Common myeloid progenitor, CD34-positive (primary cell): ENCODE measurements around the gene ZC3H18.

Experiments
- CTCF ChIA-PET: fragments of 350-600 bp; sonication (Branson Sonifier 250); formaldehyde crosslinking; loops from one replicate; lab custom pipeline; 2021; ENCODE audit warnings: antibody characterized with exemption; lab: Charles Lee
- POLR2A ChIA-PET: fragments of 350-600 bp; sonication (Branson Sonifier 250); formaldehyde crosslinking; loops from one replicate; lab custom pipeline; 2021; ENCODE audit warnings: antibody characterized with exemption; lab: Charles Lee
- DNase-seq, 3 donors: peaks; one replicate each; pipeline versions ENCODE4 v3.0.0 to v3.0.0-alpha.2; 2013
- H3K27ac ChIP-seq, 2 experiments: 1 replicate in 1 of 2; 2 replicates in 1 of 2; pipeline ENCODE4 v1.7.0; 2013; ENCODE audit warnings: inconsistent platforms in 2 of 2, low read length in 2 of 2, mild to moderate bottlenecking in 2 of 2, low read depth in 1 of 2, moderate library complexity in 1 of 2; ENCODE audit not compliant: severe bottlenecking in 2 of 2, insufficient read depth in 1 of 2, poor library complexity in 1 of 2
- H3K27me3 ChIP-seq, 5 experiments: replicated peaks in 2 of 5; 1 replicate in 3 of 5; 2 replicates in 2 of 5; pipeline versions ENCODE4 v1.6.1 to v1.7.0; 2013; ENCODE audit warnings: low read length in 4 of 5, mild to moderate bottlenecking in 2 of 5, moderate library complexity in 2 of 5, inconsistent platforms in 1 of 5; ENCODE audit not compliant: insufficient read depth in 5 of 5, control insufficient read depth in 4 of 5
- H3K36me3 ChIP-seq, 4 experiments: 1 replicate in 2 of 4; 2 replicates in 2 of 4; pipeline versions ENCODE4 v1.6.1 to v1.7.0; 2013; ENCODE audit warnings: low read length in 3 of 4, control low read depth in 1 of 4, mild to moderate bottlenecking in 1 of 4; ENCODE audit not compliant: control insufficient read depth in 4 of 4, insufficient read depth in 4 of 4
- H3K4me1 ChIP-seq, 4 experiments: 1 replicate in 3 of 4; 2 replicates in 1 of 4; pipeline versions ENCODE4 v1.6.1 to v1.7.1; 2013; ENCODE audit warnings: low read length in 3 of 4, mild to moderate bottlenecking in 3 of 4, control low read depth in 1 of 4, inconsistent platforms in 1 of 4, moderate library complexity in 1 of 4; ENCODE audit not compliant: control insufficient read depth in 4 of 4, insufficient read depth in 4 of 4; ENCODE audit errors: control extremely low read depth in 1 of 4
- H3K4me3 ChIP-seq, 7 experiments: 1 replicate in 4 of 7; 2 replicates in 3 of 7; pipeline versions ENCODE4 v1.5.1 to v1.7.0; 2013; ENCODE audit warnings: mild to moderate bottlenecking in 7 of 7, low read length in 6 of 7, moderate library complexity in 6 of 7, inconsistent platforms in 2 of 7, low read depth in 2 of 7, control low read depth in 1 of 7; ENCODE audit not compliant: insufficient read depth in 4 of 7, control insufficient read depth in 1 of 7; ENCODE audit errors: extremely low read depth in 1 of 7
- H3K9me3 ChIP-seq, 5 experiments: 1 replicate in 4 of 5; 2 replicates in 1 of 5; pipeline versions ENCODE4 v1.6.1 to v1.7.1; 2013; ENCODE audit warnings: low read length in 4 of 5, mild to moderate bottlenecking in 2 of 5, inconsistent platforms in 1 of 5, low read depth in 1 of 5, moderate library complexity in 1 of 5; ENCODE audit not compliant: control insufficient read depth in 4 of 5, insufficient read depth in 2 of 5; ENCODE audit errors: control extremely low read depth in 1 of 5
- WGBS: methylation state at CpG from one replicate; pipeline ENCODE4 v1.1.5; 2013; ENCODE audit not compliant: insufficient coverage; 5-methylcytosine and 5-hydroxymethylcytosine counted together

Gene ZC3H18

DNA sequence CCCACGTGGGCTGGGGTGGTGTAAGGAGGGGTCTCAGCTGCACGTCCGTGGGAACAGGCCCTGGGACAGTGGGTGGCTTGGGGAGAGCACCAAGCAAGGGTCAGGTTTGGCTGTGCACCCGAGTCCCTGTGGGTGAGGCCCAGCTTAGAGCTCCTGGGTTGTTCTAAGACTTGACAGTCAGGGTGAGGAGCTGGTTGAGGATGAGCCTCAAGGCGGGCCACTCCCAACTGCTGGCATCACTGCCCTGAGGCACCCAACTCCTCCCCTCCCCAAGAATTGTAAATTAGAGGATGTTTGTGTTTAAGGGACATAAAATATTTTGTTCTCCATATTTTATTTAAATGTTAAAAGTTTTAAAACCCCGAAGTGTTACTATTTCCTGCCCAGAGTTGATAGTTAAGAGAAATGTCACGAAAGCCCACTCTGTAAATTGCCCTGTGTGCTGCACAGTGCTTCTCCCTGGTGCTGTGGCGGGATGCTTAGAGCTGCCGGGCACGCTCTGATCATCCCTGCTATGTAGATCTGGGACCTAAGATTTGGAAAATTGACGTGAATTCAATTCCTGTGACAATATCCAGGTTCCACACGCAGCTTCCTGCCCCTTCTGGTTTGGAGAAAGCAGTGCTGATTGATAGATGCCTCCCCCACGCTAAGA, 15.9 kb downstream of the ZC3H18 start:
- CTCF ChIA-PET: no interaction called here
- POLR2A ChIA-PET: no interaction called here
- Histone ChIP-seq H3K27ac (no peak overlapping the region), H3K27me3 (no peaks in the 10 kb centered on the region), H3K36me3 (peaks cover 6 to 81% (median 59%) of the 10 kb centered on the region in 4 experiments), H3K9me3 (no peaks in the 10 kb centered on the region), H3K4me1 (no peaks in the 10 kb centered on the region), H3K4me3 (no peak overlapping the region)
- 99% methylated on average over 10 of the region's 13 CpGs for WGBS
- DNase-seq: no peak

DNA sequence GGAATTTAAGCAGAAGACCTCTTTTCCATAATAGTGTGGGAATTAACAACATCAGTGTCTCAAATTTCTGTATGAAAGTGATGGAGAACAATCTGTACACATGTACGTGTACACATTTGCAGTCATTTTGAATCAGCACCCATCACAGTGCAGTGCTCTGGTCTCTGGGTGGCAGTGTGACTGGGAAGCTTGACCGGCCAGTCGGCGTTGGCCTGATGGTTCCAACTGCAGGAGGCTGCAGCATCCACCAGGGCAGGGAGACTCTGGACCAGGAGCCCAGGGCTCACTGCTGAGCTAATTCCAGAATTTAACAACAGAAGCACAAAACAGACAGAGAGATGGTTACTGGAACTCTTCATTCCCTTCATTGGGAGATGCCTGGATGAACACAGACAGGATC, 17.9 kb downstream of the ZC3H18 start:
- Histone ChIP-seq H3K9me3 (no peaks in the 10 kb centered on the region), H3K36me3 (peaks cover 6 to 71% (median 54%) of the 10 kb centered on the region in 4 experiments), H3K4me1 (no peaks in the 10 kb centered on the region), H3K27ac (no peak overlapping the region), H3K4me3 (no peak overlapping the region), H3K27me3 (no peaks in the 10 kb centered on the region)
- ChIA-PET POLR2A (no interaction called here), CTCF (no interaction called here)
- WGBS: 100% methylated on average over 4 of the region's 4 CpGs
- no peak for DNase-seq

DNA sequence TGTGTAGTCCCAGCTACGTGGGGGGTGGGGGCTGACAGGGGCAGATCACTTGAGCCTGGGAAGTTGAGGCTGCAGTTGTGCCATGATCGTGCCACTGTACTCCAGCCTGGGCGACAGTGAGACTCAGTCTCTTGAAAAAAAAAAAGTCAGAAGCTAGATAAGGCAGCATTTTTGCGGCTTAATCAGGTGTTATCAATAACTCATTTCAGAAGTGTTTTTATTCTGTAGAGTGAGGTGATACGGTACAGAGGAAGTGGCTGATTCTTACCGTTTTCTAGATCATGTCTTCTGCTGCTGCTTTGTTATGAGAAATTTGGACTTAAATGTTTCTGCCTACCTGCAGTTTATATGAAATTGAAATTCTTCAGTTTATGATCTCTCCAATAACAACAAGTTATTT, 18.6 kb downstream of the ZC3H18 start:
- 93% methylated on average over 3 of the region's 6 CpGs for WGBS
- CTCF ChIA-PET: no interaction called here
- POLR2A ChIA-PET: no interaction called here
- H3K27me3 ChIP-seq: no peaks in the 10 kb centered on the region
- DNase-seq: no peak
- no peak overlapping the region for H3K27ac ChIP-seq
- H3K9me3 ChIP-seq: no peaks in the 10 kb centered on the region
- no peaks in the 10 kb centered on the region for H3K4me1 ChIP-seq
- no peak overlapping the region for H3K4me3 ChIP-seq
- peaks cover 9 to 71% (median 55%) of the 10 kb centered on the region in 4 experiments for H3K36me3 ChIP-seq

DNA sequence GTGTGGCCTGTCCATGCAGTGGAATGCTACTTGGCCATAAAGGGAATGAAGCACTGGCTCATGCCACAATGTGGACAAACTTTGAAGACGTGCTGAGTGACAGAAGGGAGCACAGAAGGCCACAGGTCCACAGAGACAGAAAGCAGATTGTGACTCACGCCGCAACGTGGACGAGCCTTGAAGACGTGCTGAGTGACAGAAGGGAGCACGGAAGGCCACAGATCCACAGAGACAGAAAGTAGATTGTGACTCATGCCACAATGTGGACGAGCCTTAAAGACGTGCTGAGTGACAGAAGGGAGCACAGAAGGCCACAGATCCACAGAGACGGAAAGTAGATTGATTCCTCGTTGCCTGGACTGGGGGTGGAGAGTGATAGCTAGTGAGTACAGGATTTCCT, 19.2 kb downstream of the ZC3H18 start:
- ChIA-PET POLR2A (no interaction called here), CTCF (interaction anchor here (1.1 kb wide), 1 partner anchor 30 kb away, joined by 3 read pairs; no protein-coding TSS in a partner anchor)
- Histone ChIP-seq H3K4me3 (no peak overlapping the region), H3K9me3 (no peaks in the 10 kb centered on the region), H3K27ac (no peak overlapping the region), H3K27me3 (no peaks in the 10 kb centered on the region), H3K4me1 (no peaks in the 10 kb centered on the region), H3K36me3 (peaks cover 11 to 73% (median 58%) of the 10 kb centered on the region in 4 experiments)
- no peak for DNase-seq
- 97% methylated on average over 10 of the region's 11 CpGs for WGBS

DNA sequence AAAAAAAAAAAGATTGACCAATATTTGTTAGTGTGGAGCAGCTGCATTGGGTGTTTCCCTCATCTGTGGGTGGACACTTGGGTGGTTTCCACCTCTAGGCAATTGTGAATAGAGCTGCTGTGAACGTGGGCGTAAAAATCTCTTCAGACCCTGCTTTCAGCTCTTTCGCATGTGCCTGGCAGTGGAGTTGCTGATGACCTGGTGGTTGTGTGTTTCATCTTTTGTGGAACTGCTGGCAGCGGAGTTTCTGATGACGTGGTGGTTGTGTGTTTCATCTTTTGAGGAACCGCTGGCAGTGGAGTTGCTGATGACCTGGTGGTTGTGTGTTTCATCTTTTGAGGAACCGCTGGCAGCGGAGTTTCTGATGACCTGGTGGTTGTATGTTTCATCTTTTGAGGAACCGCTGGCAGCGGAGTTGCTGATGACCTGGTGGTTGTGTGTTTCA, 21.4 kb downstream of the ZC3H18 start:
- ChIA-PET POLR2A (interaction anchor here (0.6 kb wide), 2 partner anchors 8 to 22 kb away, joined by 3 to 6 read pairs; partner anchors contain the start of gene ZC3H18), CTCF (no interaction called here)
- Histone ChIP-seq H3K36me3 (peaks cover 14 to 64% (median 53%) of the 10 kb centered on the region in 4 experiments), H3K4me1 (no peaks in the 10 kb centered on the region), H3K4me3 (no peak overlapping the region), H3K27ac (no peak overlapping the region), H3K27me3 (no peaks in the 10 kb centered on the region), H3K9me3 (no peaks in the 10 kb centered on the region)
- WGBS: 100% methylated on average over 7 of the region's 10 CpGs
- DNase-seq: peak in 2 of 3 donors; percentile 36 to 45

DNA sequence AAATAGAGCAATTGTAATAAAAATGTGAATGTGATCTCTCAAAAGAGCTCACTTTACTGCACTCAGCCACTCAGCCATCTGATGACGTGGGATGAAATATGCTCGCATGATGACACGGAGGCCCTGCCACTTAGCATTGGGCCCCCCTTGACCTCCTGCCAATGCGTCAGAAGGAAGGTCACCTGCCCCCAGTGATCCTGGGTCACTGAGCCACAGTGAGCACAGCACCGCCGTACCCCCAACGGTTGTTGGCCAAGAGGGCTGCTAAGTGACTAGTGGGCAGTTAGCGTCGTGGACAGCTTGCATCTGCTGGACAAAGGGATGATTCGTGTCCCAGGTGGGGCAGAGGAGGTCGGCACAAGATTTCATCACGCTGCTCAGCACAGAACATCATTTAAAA, 22.9 kb downstream of the ZC3H18 start:
- no peak overlapping the region for H3K4me3 ChIP-seq
- H3K36me3 ChIP-seq: peaks cover 10 to 55% (median 43%) of the 10 kb centered on the region in 4 experiments
- no peak for DNase-seq
- no peaks in the 10 kb centered on the region for H3K27me3 ChIP-seq
- WGBS: 96% methylated on average over 12 of the region's 12 CpGs
- H3K4me1 ChIP-seq: peaks cover 0 to under 1% (median under 1%) of the 10 kb centered on the region in 4 experiments
- H3K27ac ChIP-seq: no peak overlapping the region
- CTCF ChIA-PET: no interaction called here
- POLR2A ChIA-PET: no interaction called here
- no peaks in the 10 kb centered on the region for H3K9me3 ChIP-seq

DNA sequence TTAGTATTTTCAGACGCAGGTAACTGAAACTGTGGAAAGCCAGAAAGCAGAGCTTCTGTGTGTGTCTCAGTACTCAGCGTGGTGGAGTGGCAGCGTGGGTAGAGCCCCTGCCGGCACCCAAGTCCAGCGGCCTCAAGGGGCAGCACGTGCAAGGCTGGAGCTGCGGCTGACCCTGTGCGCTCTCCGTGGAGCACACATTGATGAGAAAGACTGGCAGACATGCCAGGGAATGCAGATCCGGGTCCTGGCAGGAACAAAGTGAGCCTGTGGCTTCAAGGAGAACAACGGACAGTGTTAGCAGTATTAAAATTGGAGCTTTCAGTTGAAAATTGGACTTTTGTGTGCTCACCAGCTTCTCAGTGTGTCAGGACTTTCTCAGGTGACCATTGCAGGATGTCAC, 23.3 kb downstream of the ZC3H18 start:
- over 99% methylated on average over 11 of the region's 11 CpGs for WGBS
- H3K4me3 ChIP-seq: no peak overlapping the region
- H3K27me3 ChIP-seq: no peaks in the 10 kb centered on the region
- H3K4me1 ChIP-seq: peaks cover 0 to 4% (median 2%) of the 10 kb centered on the region in 4 experiments
- CTCF ChIA-PET: no interaction called here
- no peaks in the 10 kb centered on the region for H3K9me3 ChIP-seq
- DNase-seq: no peak
- H3K27ac ChIP-seq: no peak overlapping the region
- POLR2A ChIA-PET: no interaction called here
- H3K36me3 ChIP-seq: peaks cover 10 to 55% (median 43%) of the 10 kb centered on the region in 4 experiments
